Ascending aorta (tissue), 2 donors: ENCODE measurements around the gene ZSCAN30. TPM values are rescaled to one million over a fixed set of nuclear protein-coding genes. Genes with fewer than 3 reads are reported as not detected.

ENCODE experiments used
- DNase-seq, 2 donors: peaks; one replicate each; pipeline ENCODE4 v3.0.0-alpha.2; 2019; ENCODE audit warnings: low spot score in 2 of 2
- H3K27ac ChIP-seq, 2 donors: fragments of 200-600 bp; sonication (generic); one replicate each; pipeline ENCODE4 v1.5.1; 2016 to 2017; ENCODE audit warnings: mild to moderate bottlenecking in 1 of 2
- H3K27me3 ChIP-seq: fragments of 200-600 bp; sonication (generic); one replicate; pipeline ENCODE4 v1.5.1; 2017
- H3K36me3 ChIP-seq, 2 donors: fragments of 200-600 bp; sonication (generic); one replicate each; pipeline ENCODE4 v1.5.1; 2016
- H3K4me1 ChIP-seq, 2 donors: fragments of 200-600 bp; sonication (generic); one replicate each; pipeline ENCODE4 v1.5.1; 2016 to 2017; ENCODE audit warnings: mild to moderate bottlenecking in 1 of 2
- H3K4me3 ChIP-seq, 2 donors: fragments of 200-600 bp; sonication (generic); one replicate each; pipeline ENCODE4 v1.5.1; 2016 to 2017; ENCODE audit warnings: mild to moderate bottlenecking in 1 of 2
- H3K9me3 ChIP-seq, 2 donors: fragments of 200-600 bp; sonication (generic); one replicate each; pipeline ENCODE4 v1.5.1; 2016
- CTCF ChIP-seq, 3 experiments: fragments of 200-600 bp in 2 of 3; fragments of 450-650 bp in 1 of 3; sonication (generic) in 2 of 3; IDR thresholded peaks; one replicate each; pipeline ENCODE4 v1.5.1; 2016 to 2019; ENCODE audit warnings: antibody characterized with exemption in 3 of 3, mild to moderate bottlenecking in 1 of 3, moderate library complexity in 1 of 3
- intact Hi-C: fragments of 100-400 bp; cut with DNase I; formaldehyde crosslinking; loops from one replicate; pipeline ENCODE4 v1.15.1; 2023
- total RNA-seq: library from RNA; depleted of rRNA; stranded (reverse); fragments of >200 nt; gene quantifications from one replicate; pipeline ENCODE4 v1.1.0, GENCODE V29; 2016

Gene ZSCAN30
- total RNA-seq, 1 donor from 2014 or later: 7.5 TPM

- Histone ChIP-seq H3K36me3 (peaks cover 0 to 13% of the 10 kb centered on the region in 2 donors), H3K4me3 (no peak overlapping the region), H3K4me1 (no peaks in the 10 kb centered on the region), H3K27me3 (no peaks in the 10 kb centered on the region), H3K27ac (no peak overlapping the region), H3K9me3 (no peaks in the 10 kb centered on the region)
- intact Hi-C loops: no loop called here
- no peak for TF ChIP-seq CTCF (IDR thresholded peaks at IDR 0.05)
- DNase-seq: no peak
Measured at GRCh38 chr18:35278969-35279368, 11.1 kb downstream of the ZSCAN30 start.

- intact Hi-C loops: no loop called here
- no peaks in the 10 kb centered on the region for H3K4me1 ChIP-seq
- H3K27me3 ChIP-seq: no peaks in the 10 kb centered on the region
- no peaks in the 10 kb centered on the region for H3K9me3 ChIP-seq
- no peak overlapping the region for H3K4me3 ChIP-seq
- no peak overlapping the region for H3K27ac ChIP-seq
- no peak for TF ChIP-seq CTCF (IDR thresholded peaks at IDR 0.05)
- no peak for DNase-seq
- H3K36me3 ChIP-seq: peaks cover 0 to 7% of the 10 kb centered on the region in 2 donors
Measured at GRCh38 chr18:35278085-35278484, 11.9 kb downstream of the ZSCAN30 start.

- H3K27ac ChIP-seq: no peak overlapping the region
- TF ChIP-seq CTCF (IDR thresholded peaks at IDR 0.05): no peak
- no peak overlapping the region for H3K4me3 ChIP-seq
- no peak for DNase-seq
- no peaks in the 10 kb centered on the region for H3K9me3 ChIP-seq
- no peaks in the 10 kb centered on the region for H3K27me3 ChIP-seq
- no peaks in the 10 kb centered on the region for H3K4me1 ChIP-seq
- intact Hi-C loops: no loop called here
- peaks cover 0 to 4% of the 10 kb centered on the region in 2 donors for H3K36me3 ChIP-seq
Measured at GRCh38 chr18:35277633-35278032, 12.4 kb downstream of the ZSCAN30 start.

- intact Hi-C loops: no loop called here
- Histone ChIP-seq H3K9me3 (no peaks in the 10 kb centered on the region), H3K36me3 (no peaks in the 10 kb centered on the region), H3K4me3 (no peak overlapping the region), H3K27ac (no peak overlapping the region), H3K4me1 (no peaks in the 10 kb centered on the region), H3K27me3 (no peaks in the 10 kb centered on the region)
- DNase-seq: no peak
- TF ChIP-seq CTCF (IDR thresholded peaks at IDR 0.05): no peak
Measured at GRCh38 chr18:35276267-35276666, 13.8 kb downstream of the ZSCAN30 start.

GRCh38 chr18:35271656-35272055, 18.4 kb downstream of the ZSCAN30 start:
- H3K27ac ChIP-seq: no peak overlapping the region
- intact Hi-C loops: no loop called here
- no peak overlapping the region for H3K4me3 ChIP-seq
- peaks cover 0 to 4% of the 10 kb centered on the region in 2 donors for H3K4me1 ChIP-seq
- DNase-seq: no peak
- H3K9me3 ChIP-seq: no peaks in the 10 kb centered on the region
- no peaks in the 10 kb centered on the region for H3K36me3 ChIP-seq
- no peak for TF ChIP-seq CTCF (IDR thresholded peaks at IDR 0.05)
- H3K27me3 ChIP-seq: no peaks in the 10 kb centered on the region

GRCh38 chr18:35268821-35269220, 21.2 kb downstream of the ZSCAN30 start:
- no peak for DNase-seq
- intact Hi-C loops: loop anchor here (5.0 kb wide), 1 partner anchor 33 kb away; no protein-coding TSS in a partner anchor
- Histone ChIP-seq H3K27me3 (no peaks in the 10 kb centered on the region), H3K4me1 (peaks cover 0 to 4% of the 10 kb centered on the region in 2 donors), H3K4me3 (no peak overlapping the region), H3K36me3 (peaks cover 0 to 3% of the 10 kb centered on the region in 2 donors), H3K9me3 (no peaks in the 10 kb centered on the region), H3K27ac (no peak overlapping the region)
- no peak for TF ChIP-seq CTCF (IDR thresholded peaks at IDR 0.05)
